ENCODE measurements around the gene RPN2. TPM values are rescaled to one million over a fixed set of nuclear protein-coding genes. Genes with fewer than 3 reads are reported as not detected.

The RPN2 gene
- total RNA-seq, 1 donor: 159 TPM

GRCh38 chr20:37190354-37191112 lies 11.4 kb downstream of the RPN2 start:
- no peak overlapping the region for H3K4me3 ChIP-seq (ENCODE audit: low read depth, low read length)
- no peak for TF ChIP-seq CTCF (IDR thresholded peaks at IDR 0.05; ENCODE audit: insufficient read depth, low read length)
- no peak for DNase-seq (ENCODE audit: low read depth)

- no peak overlapping the region for H3K4me3 ChIP-seq (ENCODE audit: low read depth, low read length)
- peak; percentile 95 for DNase-seq (ENCODE audit: low read depth)
- TF ChIP-seq CTCF (IDR thresholded peaks at IDR 0.05; ENCODE audit: insufficient read depth, low read length): peak; percentile 98
Observed at GRCh38 chr20:37192137-37192854, 13.2 kb downstream of the RPN2 start.

GRCh38 chr20:37193226-37193625 lies 14.1 kb downstream of the RPN2 start:
- no peak for TF ChIP-seq CTCF (IDR thresholded peaks at IDR 0.05; ENCODE audit: insufficient read depth, low read length)
- no peak for DNase-seq (ENCODE audit: low read depth)
- no peak overlapping the region for H3K4me3 ChIP-seq (ENCODE audit: low read depth, low read length)

- H3K4me3 ChIP-seq (ENCODE audit: low read depth, low read length): no peak overlapping the region
- DNase-seq (ENCODE audit: low read depth): no peak
- no peak for TF ChIP-seq CTCF (IDR thresholded peaks at IDR 0.05; ENCODE audit: insufficient read depth, low read length)
Observed at GRCh38 chr20:37193821-37194220, 14.7 kb downstream of the RPN2 start.

GRCh38 chr20:37194621-37195417 lies 15.7 kb downstream of the RPN2 start:
- no peak for DNase-seq (ENCODE audit: low read depth)
- no peak for TF ChIP-seq CTCF (IDR thresholded peaks at IDR 0.05; ENCODE audit: insufficient read depth, low read length)
- H3K4me3 ChIP-seq (ENCODE audit: low read depth, low read length): no peak overlapping the region

- no peak for DNase-seq (ENCODE audit: low read depth)
- no peak overlapping the region for H3K4me3 ChIP-seq (ENCODE audit: low read depth, low read length)
- no peak for TF ChIP-seq CTCF (IDR thresholded peaks at IDR 0.05; ENCODE audit: insufficient read depth, low read length)
Observed at GRCh38 chr20:37198932-37199660, 20.0 kb downstream of the RPN2 start.
